HCT116 (cell line): ENCODE results near the gene FBXO30. TPM values are rescaled to one million over a fixed set of nuclear protein-coding genes. Genes with fewer than 3 reads are reported as not detected.

Source experiments
- ATAC-seq: fragments of 200-7000 bp; cut with Tn5 transposase; 2 replicates; pipeline ENCODE4 v1.9.1; 2020; ENCODE audit warnings: mild to moderate bottlenecking, moderate library complexity
- BruUV-seq: library from RNA; stranded (reverse); fragments of 400-500 nt; replicated peaks from 2 replicates; lab custom pipeline; 2021; lab: Mats Ljungman, UMichigan
- CTCF ChIA-PET: fragments of 300-600 bp; sonication (Branson Sonifier 250); formaldehyde crosslinking; loops from one replicate; lab custom pipeline; 2021; ENCODE audit warnings: antibody characterized with exemption; lab: Charles Lee
- POLR2A ChIA-PET: fragments of 300-600, 350-600 bp; sonication (Branson Sonifier 250); formaldehyde crosslinking; loops from one replicate; lab custom pipeline; 2021; ENCODE audit warnings: antibody characterized with exemption; lab: Charles Lee
- RAD21 ChIA-PET, 2 experiments: fragments of 300-600 bp; sonication (Branson Sonifier 250); formaldehyde crosslinking; loops; one replicate each; lab custom pipeline; 2023; ENCODE audit warnings: low total read pairs in 2 of 2; ENCODE audit not compliant: uncharacterized antibody in 2 of 2, unreplicated experiment in 2 of 2, low non-redundant PET in 1 of 2; lab: Charles Lee
- DNase-seq: peaks from one replicate; pipeline ENCODE4 v3.0.0-alpha.2; 2010; ENCODE audit warnings: low read depth, low spot score
- H2AFZ ChIP-seq: fragments of 200-600 bp; shearing (Covaris generic), sonication (generic); 2 replicates; pipeline ENCODE4 v1.6.1; 2017; ENCODE audit warnings: low read depth, mixed run types, mixed read lengths, antibody characterized with exemption, low read length; ENCODE audit not compliant: poor library complexity, severe bottlenecking
- H3K27ac ChIP-seq: 2 replicates; pipeline ENCODE4 v1.5.1; 2012; ENCODE audit warnings: low read depth, low read length
- H3K27me3 ChIP-seq: fragments of 200-600 bp; sonication (generic); 2 replicates; pipeline ENCODE4 v1.6.1; 2016; ENCODE audit warnings: mixed run types, low read length, mixed read lengths; ENCODE audit not compliant: insufficient read depth
- H3K36me3 ChIP-seq, 2 experiments: fragments of 200-500 bp in 1 of 2; fragments of 200-600 bp in 1 of 2; sonication (Bioruptor generic) in 1 of 2; sonication (generic) in 1 of 2; 2 replicates each; pipeline versions ENCODE4 v1.5.1 to v1.6.1; 2014 to 2016; ENCODE audit warnings: low read length in 2 of 2, inconsistent platforms in 1 of 2, mixed read lengths in 1 of 2, mixed run types in 1 of 2; ENCODE audit not compliant: insufficient read depth in 2 of 2, control insufficient read depth in 1 of 2
- H3K4me1 ChIP-seq, 2 experiments: fragments of 200-600 bp in 1 of 2; sonication (generic) in 1 of 2; 2 replicates each; pipeline versions ENCODE4 v1.5.1 to v1.6.1; 2012 to 2017; ENCODE audit warnings: low read length in 2 of 2, inconsistent platforms in 1 of 2, mild to moderate bottlenecking in 1 of 2, mixed read lengths in 1 of 2, mixed run types in 1 of 2, moderate library complexity in 1 of 2; ENCODE audit not compliant: insufficient read depth in 2 of 2, control insufficient read depth in 1 of 2
- H3K4me2 ChIP-seq: fragments of 200-600 bp; sonication (generic); 2 replicates; pipeline ENCODE4 v1.6.1; 2017; ENCODE audit warnings: mixed run types, low read length, mixed read lengths
- H3K4me3 ChIP-seq, 2 experiments: fragments of 200-600 bp in 1 of 2; sonication (generic) in 1 of 2; replicated peaks in 1 of 2; 2 replicates each; pipeline ENCODE4 v1.5.1; 2011 to 2016; ENCODE audit warnings: low read length in 2 of 2, control low read depth in 1 of 2, low read depth in 1 of 2, mild to moderate bottlenecking in 1 of 2, mixed read lengths in 1 of 2, mixed run types in 1 of 2
- H3K79me2 ChIP-seq: fragments of 200-600 bp; sonication (generic); 2 replicates; pipeline ENCODE4 v1.6.1; 2017; ENCODE audit warnings: mild to moderate bottlenecking, mixed run types, low read length, moderate library complexity, mixed read lengths; ENCODE audit not compliant: insufficient read depth
- H3K9ac ChIP-seq: fragments of 200-600 bp; sonication (generic); 2 replicates; pipeline ENCODE4 v1.6.1; 2016; ENCODE audit warnings: low read length, mixed read lengths
- H3K9me2 ChIP-seq: fragments of 200-600 bp; sonication (generic), shearing (Covaris generic); 2 replicates; pipeline ENCODE4 v1.6.1; 2017; ENCODE audit warnings: mixed run types, mild to moderate bottlenecking, moderate library complexity; ENCODE audit not compliant: insufficient read depth
- H3K9me3 ChIP-seq, 2 experiments: fragments of 200-500 bp in 1 of 2; fragments of 200-600 bp in 1 of 2; sonication (Bioruptor generic) in 1 of 2; sonication (generic) in 1 of 2; 2 replicates each; pipeline ENCODE4 v1.6.1; 2014 to 2017; ENCODE audit warnings: low read length in 2 of 2, mixed read lengths in 2 of 2, inconsistent platforms in 1 of 2, low read depth in 1 of 2, mild to moderate bottlenecking in 1 of 2, mixed run types in 1 of 2, moderate library complexity in 1 of 2; ENCODE audit not compliant: control insufficient read depth in 1 of 2, insufficient read depth in 1 of 2
- H4K20me1 ChIP-seq: fragments of 200-600 bp; sonication (generic), shearing (Covaris generic); 2 replicates; pipeline ENCODE4 v1.6.1; 2017; ENCODE audit warnings: mixed run types, mild to moderate bottlenecking, moderate library complexity; ENCODE audit not compliant: insufficient read depth
- ATF3 ChIP-seq: IDR thresholded peaks from 2 replicates; pipeline ENCODE4 v1.6.1; 2012
- CBX3 ChIP-seq: IDR thresholded peaks from 2 replicates; pipeline ENCODE4 v1.6.1; 2012; ENCODE audit warnings: low read depth
- CEBPB ChIP-seq: IDR thresholded peaks from 2 replicates; pipeline ENCODE4 v1.6.1; 2012; ENCODE audit warnings: low read depth
- CTCF ChIP-seq, 3 experiments: fragments of 200-600 bp in 1 of 3; sonication (generic) in 1 of 3; IDR thresholded peaks in 2 of 3; conservative IDR thresholded peaks in 1 of 3; 2 replicates each; pipeline ENCODE4 v1.5.1; 2012 to 2017; ENCODE audit warnings: low read depth in 2 of 3, low read length in 2 of 3, antibody characterized with exemption in 1 of 3, borderline replicate concordance in 1 of 3, control low read depth in 1 of 3, mild to moderate bottlenecking in 1 of 3, mixed read lengths in 1 of 3, mixed run types in 1 of 3, moderate library complexity in 1 of 3; ENCODE audit not compliant: insufficient read depth in 1 of 3
- ELF1 ChIP-seq: IDR thresholded peaks from 2 replicates; pipeline ENCODE4 v1.6.1; 2012; ENCODE audit warnings: low read depth, borderline replicate concordance
- EZH2 ChIP-seq: fragments of 200-600 bp; sonication (generic); IDR thresholded peaks from 2 replicates; pipeline ENCODE4 v1.6.1; 2017; ENCODE audit warnings: antibody characterized with exemption, mixed run types
- EZH2phosphoT487 ChIP-seq: fragments of 200-600 bp; IDR thresholded peaks from 2 replicates; pipeline ENCODE4 v1.6.1; 2018; ENCODE audit warnings: antibody characterized with exemption, borderline replicate concordance
- FOSL1 ChIP-seq: IDR thresholded peaks from 2 replicates; pipeline ENCODE4 v1.6.1; 2012; ENCODE audit warnings: low read depth
- JUND ChIP-seq: IDR thresholded peaks from 2 replicates; pipeline ENCODE4 v1.6.1; 2012
- POLR2AphosphoS5 ChIP-seq: IDR thresholded peaks from 2 replicates; pipeline ENCODE4 v1.6.1; 2011; ENCODE audit warnings: mild to moderate bottlenecking, low read depth, low read length, moderate library complexity
- RAD21 ChIP-seq: IDR thresholded peaks from 2 replicates; pipeline ENCODE4 v1.6.1; 2012; ENCODE audit warnings: low read depth, mild to moderate bottlenecking
- SIN3A ChIP-seq: IDR thresholded peaks from 2 replicates; pipeline ENCODE4 v1.6.1; 2012; ENCODE audit warnings: low read depth
- SP1 ChIP-seq: IDR thresholded peaks from 2 replicates; pipeline ENCODE4 v1.6.1; 2012; ENCODE audit warnings: low read depth
- SRF ChIP-seq: IDR thresholded peaks from 2 replicates; pipeline ENCODE4 v1.6.1; 2012; ENCODE audit warnings: low read depth
- TCF7L2 ChIP-seq: IDR thresholded peaks from 2 replicates; pipeline ENCODE4 v1.7.0; 2011; ENCODE audit warnings: borderline replicate concordance, inconsistent platforms; ENCODE audit not compliant: insufficient read depth, insufficient read length; ENCODE audit errors: extremely low read depth
- YY1 ChIP-seq: IDR thresholded peaks from 2 replicates; pipeline ENCODE4 v1.6.1; 2011; ENCODE audit warnings: low read length, low read depth, moderate library complexity, mild to moderate bottlenecking; ENCODE audit not compliant: insufficient replicate concordance; ENCODE audit errors: extremely low read depth
- ZFX ChIP-seq: fragments of 450-650 bp; IDR thresholded peaks from 2 replicates; pipeline ENCODE4 v1.6.1; 2017
- ZNF274 ChIP-seq: fragments of 200-500 bp; sonication (Bioruptor generic); IDR thresholded peaks from 2 replicates; pipeline ENCODE4 v1.6.1; 2014; ENCODE audit warnings: mild to moderate bottlenecking, low read depth, low read length, inconsistent platforms
- intact Hi-C: fragments of 100-400 bp; cut with micrococcal nuclease; formaldehyde crosslinking; loops from 2 replicates; pipeline ENCODE4 v1.10.0; 2022
- total RNA-seq: library from RNA; stranded (reverse); gene quantifications from one replicate; pipeline ENCODE4 v1.2.1, GENCODE V29; 2021; ENCODE audit not compliant: unreplicated experiment
- TF ChIP-seq, protein P1 (sequence below): IDR thresholded peaks from 2 replicates; pipeline ENCODE4 v1.6.1; 2012
- TF ChIP-seq, protein P2 (sequence below): IDR thresholded peaks from 2 replicates; pipeline ENCODE4 v1.6.1; 2012; ENCODE audit warnings: low read depth

Gene FBXO30
- total RNA-seq, 1 experiment from 2014 or later: 9.1 TPM

GRCh38 chr6:145836170-145836569 is 21.6 kb upstream of the FBXO30 start:
- intact Hi-C loops: no loop called here
- Histone ChIP-seq H3K4me2 (no peak overlapping the region), H3K27me3 (no peaks in the 10 kb centered on the region), H3K4me1 (peaks cover 0 to 4% of the 10 kb centered on the region in 2 experiments; a peak in 1 of 4 replicates), H4K20me1 (no peaks in the 10 kb centered on the region), H2AFZ (no peak overlapping the region), H3K79me2 (no peaks in the 10 kb centered on the region), H3K36me3 (no peaks in the 10 kb centered on the region), H3K9me2 (no peaks in the 10 kb centered on the region), H3K4me3 (no peak overlapping the region), H3K9me3 (no peaks in the 10 kb centered on the region), H3K27ac (no peak overlapping the region), H3K9ac (no peak overlapping the region)
- ATAC-seq: no peak
- TF ChIP-seq, protein P1, sequence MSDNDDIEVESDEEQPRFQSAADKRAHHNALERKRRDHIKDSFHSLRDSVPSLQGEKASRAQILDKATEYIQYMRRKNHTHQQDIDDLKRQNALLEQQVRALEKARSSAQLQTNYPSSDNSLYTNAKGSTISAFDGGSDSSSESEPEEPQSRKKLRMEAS: no peak
- TF ChIP-seq SP1 (no peak), CEBPB (no peak), EZH2 (no peak), ELF1 (no peak), YY1 (no peak), FOSL1 (no peak), CBX3 (no peak), ZFX (no peak), ATF3 (no peak), POLR2AphosphoS5 (no peak), SRF (no peak), EZH2phosphoT487 (no peak), JUND (no peak), CTCF (IDR thresholded peaks at IDR 0.05 in 2 of 3, conservative IDR thresholded peaks at IDR 0.05 in 1 of 3; ENCODE audit: borderline replicate concordance in 1 of 3, insufficient read depth in 1 of 3, low read depth in 2 of 3, low read length in 2 of 3) (no peak), SIN3A (no peak), TCF7L2 (no peak), ZNF274 (no peak), RAD21 (no peak)
- TF ChIP-seq, protein P2, sequence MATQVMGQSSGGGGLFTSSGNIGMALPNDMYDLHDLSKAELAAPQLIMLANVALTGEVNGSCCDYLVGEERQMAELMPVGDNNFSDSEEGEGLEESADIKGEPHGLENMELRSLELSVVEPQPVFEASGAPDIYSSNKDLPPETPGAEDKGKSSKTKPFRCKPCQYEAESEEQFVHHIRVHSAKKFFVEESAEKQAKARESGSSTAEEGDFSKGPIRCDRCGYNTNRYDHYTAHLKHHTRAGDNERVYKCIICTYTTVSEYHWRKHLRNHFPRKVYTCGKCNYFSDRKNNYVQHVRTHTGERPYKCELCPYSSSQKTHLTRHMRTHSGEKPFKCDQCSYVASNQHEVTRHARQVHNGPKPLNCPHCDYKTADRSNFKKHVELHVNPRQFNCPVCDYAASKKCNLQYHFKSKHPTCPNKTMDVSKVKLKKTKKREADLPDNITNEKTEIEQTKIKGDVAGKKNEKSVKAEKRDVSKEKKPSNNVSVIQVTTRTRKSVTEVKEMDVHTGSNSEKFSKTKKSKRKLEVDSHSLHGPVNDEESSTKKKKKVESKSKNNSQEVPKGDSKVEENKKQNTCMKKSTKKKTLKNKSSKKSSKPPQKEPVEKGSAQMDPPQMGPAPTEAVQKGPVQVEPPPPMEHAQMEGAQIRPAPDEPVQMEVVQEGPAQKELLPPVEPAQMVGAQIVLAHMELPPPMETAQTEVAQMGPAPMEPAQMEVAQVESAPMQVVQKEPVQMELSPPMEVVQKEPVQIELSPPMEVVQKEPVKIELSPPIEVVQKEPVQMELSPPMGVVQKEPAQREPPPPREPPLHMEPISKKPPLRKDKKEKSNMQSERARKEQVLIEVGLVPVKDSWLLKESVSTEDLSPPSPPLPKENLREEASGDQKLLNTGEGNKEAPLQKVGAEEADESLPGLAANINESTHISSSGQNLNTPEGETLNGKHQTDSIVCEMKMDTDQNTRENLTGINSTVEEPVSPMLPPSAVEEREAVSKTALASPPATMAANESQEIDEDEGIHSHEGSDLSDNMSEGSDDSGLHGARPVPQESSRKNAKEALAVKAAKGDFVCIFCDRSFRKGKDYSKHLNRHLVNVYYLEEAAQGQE: no peak
- no TSS peak for BruUV-seq
- CTCF ChIA-PET: no interaction called here
- DNase-seq: no peak
- RAD21 ChIA-PET: no interaction called here
- POLR2A ChIA-PET: no interaction called here
